Suprapubic skin (tissue), 3 donors: ENCODE measurements around the gene SH3BP2.

Experiments used
- CTCF ChIP-seq, 2 donors: fragments of 200-600 bp in 1 of 2; fragments of 450-650 bp in 1 of 2; sonication (generic) in 1 of 2; IDR thresholded peaks; one replicate each; pipeline ENCODE4 v1.5.1; 2016 to 2019; ENCODE audit warnings: antibody characterized with exemption in 2 of 2, mild to moderate bottlenecking in 1 of 2, moderate library complexity in 1 of 2
- EP300 ChIP-seq: sonication (generic); formaldehyde crosslinking; IDR thresholded peaks from one replicate; pipeline ENCODE4 v1.6.1; 2017; ENCODE audit warnings: antibody characterized with exemption
- POLR2A ChIP-seq, 2 donors: fragments of 450-650 bp; IDR thresholded peaks; one replicate each; pipeline ENCODE4 v1.6.1; 2017; ENCODE audit warnings: antibody characterized with exemption in 2 of 2, mild to moderate bottlenecking in 2 of 2, moderate library complexity in 2 of 2

GRCh38 chr4:2800691-2801596, 8.1 kb downstream of the SH3BP2 start:
- TF ChIP-seq CTCF (IDR thresholded peaks at IDR 0.05) (no peak), EP300 (no peak), POLR2A (IDR thresholded peaks at IDR 0.05) (no peak)
